K562 (cell line): ENCODE data around the gene TMPRSS7. TPM values are rescaled to one million over a fixed set of nuclear protein-coding genes. Genes with fewer than 3 reads are reported as not detected.

Source experiments
- ATAC-seq: fragments of 200-7000 bp; cut with Tn5 transposase; 3 replicates; pipeline ENCODE4 v1.9.1; 2020; ENCODE audit warnings: moderate library complexity
- BruUV-seq: library from RNA; stranded (reverse); fragments of 400-500 nt; replicated peaks from 2 replicates; lab custom pipeline; 2021; lab: Mats Ljungman, UMichigan
- CTCF ChIA-PET: fragments of 300-600 bp; formaldehyde crosslinking; extraction: SDS; loops from one replicate; lab custom pipeline; 2021; ENCODE audit warnings: low intra/inter-chr PET ratio; lab: Yijun Ruan, JAX
- POLR2A ChIA-PET: fragments of 300-600, 350-650 bp; sonication (Branson Sonifier 250); formaldehyde crosslinking; extraction: SDS; loops from one replicate; lab custom pipeline; 2021; ENCODE audit warnings: antibody characterized with exemption, inconsistent platforms; lab: Yijun Ruan, JAX
- DNase-seq, 4 experiments: peaks; one replicate each; pipeline versions ENCODE4 v3.0.0 to v3.0.0-alpha.2; 2011 to 2018; ENCODE audit warnings: low spot score in 3 of 4, mixed read lengths in 3 of 4; ENCODE audit errors: extremely low read depth in 1 of 4
- FAIRE-seq: peaks from 2 replicates; lab custom pipeline; 2011; peaks lifted over from hg19 to GRCh38; lab: Jason Lieb, UNC
- H2AFZ ChIP-seq: 2 replicates; pipeline ENCODE4 v1.6.0; 2011; ENCODE audit warnings: low read depth, low read length, control low read depth, inconsistent platforms
- H3K27ac ChIP-seq: fragments of 200-600 bp; 3 replicates; pipeline ENCODE4 v1.8.0; 2011; ENCODE audit warnings: low read depth, mild to moderate bottlenecking, control low read depth, inconsistent platforms, low read length, moderate library complexity, mixed read lengths; ENCODE audit errors: extremely low read depth
- H3K27me3 ChIP-seq, 2 experiments: fragments of 300-600 bp in 1 of 2; 2 replicates in 1 of 2; 3 replicates in 1 of 2; pipeline versions ENCODE4 v1.6.0 to v1.8.0; 2011; ENCODE audit warnings: inconsistent platforms in 2 of 2, low read length in 2 of 2, mild to moderate bottlenecking in 1 of 2, mixed read lengths in 1 of 2, moderate library complexity in 1 of 2; ENCODE audit not compliant: control insufficient read depth in 2 of 2, insufficient read depth in 2 of 2
- H3K36me3 ChIP-seq: fragments of 300-600 bp; 3 replicates; pipeline ENCODE4 v1.8.0; 2011; ENCODE audit warnings: mild to moderate bottlenecking, low read length, inconsistent platforms; ENCODE audit not compliant: control insufficient read depth, insufficient read depth
- H3K4me1 ChIP-seq, 2 experiments: fragments of 200-600 bp in 1 of 2; replicated peaks in 1 of 2; 2 replicates in 1 of 2; 3 replicates in 1 of 2; pipeline versions ENCODE4 v1.5.1 to v1.8.0; 2011; ENCODE audit warnings: inconsistent platforms in 2 of 2, low read length in 2 of 2, mild to moderate bottlenecking in 1 of 2, mixed read lengths in 1 of 2, moderate library complexity in 1 of 2; ENCODE audit not compliant: control insufficient read depth in 2 of 2, insufficient read depth in 2 of 2
- H3K4me2 ChIP-seq: 2 replicates; pipeline ENCODE4 v1.6.1; 2011; ENCODE audit warnings: low read length, control low read depth, inconsistent platforms, mixed read lengths; ENCODE audit not compliant: insufficient read depth
- H3K4me3 ChIP-seq: fragments of 200-600 bp; sonication (generic), shearing (Covaris generic); 2 replicates; pipeline ENCODE4 v1.5.1; 2016; ENCODE audit warnings: control low read depth, inconsistent platforms
- H3K79me2 ChIP-seq: fragments of 200-600 bp; 3 replicates; pipeline ENCODE4 v1.8.0; 2011; ENCODE audit warnings: low read length, inconsistent platforms; ENCODE audit not compliant: control insufficient read depth, insufficient read depth
- H3K9ac ChIP-seq, 2 experiments: 2 replicates each; pipeline versions ENCODE4 v1.6.0 to v1.6.1; 2011; ENCODE audit warnings: low read depth in 2 of 2, low read length in 2 of 2, control low read depth in 1 of 2, inconsistent platforms in 1 of 2, mild to moderate bottlenecking in 1 of 2, mixed read lengths in 1 of 2; ENCODE audit not compliant: insufficient read depth in 1 of 2
- H3K9me1 ChIP-seq: one replicate; pipeline ENCODE4 v1.6.0; 2011; ENCODE audit warnings: inconsistent platforms, mild to moderate bottlenecking, low read length, moderate library complexity; ENCODE audit not compliant: control insufficient read depth, insufficient read depth
- H3K9me3 ChIP-seq: replicated peaks from 2 replicates; pipeline ENCODE4 v1.5.1; 2011; ENCODE audit warnings: low read depth, low read length, inconsistent platforms; ENCODE audit not compliant: control insufficient read depth, insufficient read depth
- H4K20me1 ChIP-seq: replicated peaks from 2 replicates; pipeline ENCODE4 v1.6.1; 2011; ENCODE audit warnings: low read length, inconsistent platforms, mixed read lengths; ENCODE audit not compliant: control insufficient read depth, insufficient read depth
- BRD9 ChIP-seq: fragments of 450-650 bp; IDR thresholded peaks from 2 replicates; pipeline ENCODE4 v1.6.1; 2018; ENCODE audit warnings: low read depth; ENCODE audit not compliant: partially characterized antibody
- GTF2E2 ChIP-seq: fragments of 200-800 bp; sonication (Bioruptor generic); IDR thresholded peaks from 2 replicates; pipeline ENCODE4 v1.6.1; 2016; ENCODE audit warnings: missing genetic modification characterization, missing compliant biosample characterization
- NR4A1 ChIP-seq, 2 experiments: fragments of 250-450 bp in 1 of 2; fragments of 450-650 bp in 1 of 2; sonication (Bioruptor Pico) in 1 of 2; IDR thresholded peaks; 2 replicates each; pipeline versions ENCODE4 v1.4.0 to v1.6.1; 2016 to 2020; ENCODE audit warnings: mild to moderate bottlenecking in 2 of 2, missing compliant biosample characterization in 1 of 2, missing genetic modification characterization in 1 of 2, moderate library complexity in 1 of 2
- TCF3 ChIP-seq: sonication (generic); formaldehyde crosslinking; IDR thresholded peaks from 2 replicates; pipeline ENCODE4 v1.4.0; 2020; ENCODE audit warnings: mild to moderate bottlenecking, missing genetic modification reagents
- U2AF2 ChIP-seq: fragments of 200-400 bp; formaldehyde crosslinking; optimal IDR thresholded peaks from 2 replicates; pipeline ENCODE3; 2017; ENCODE audit warnings: low read depth, mild to moderate bottlenecking, low read length
- WGBS: fragments of 100-300 bp; shearing (Covaris generic); methylation state at CpG from one replicate; pipeline ENCODE4 v1.1.6; 2016; ENCODE audit warnings: low coverage, mixed read lengths; ENCODE audit not compliant: insufficient coverage; ENCODE audit errors: missing lambda C conversion rate; 5-methylcytosine and 5-hydroxymethylcytosine counted together
- in situ Hi-C: fragments of 300-500 bp; cut with MboI; formaldehyde crosslinking; loops from 4 replicates; pipeline ENCODE4 v1.15.0; 2018; ENCODE audit warnings: inconsistent platforms, mixed read lengths
- intact Hi-C: fragments of 100-400 bp; cut with micrococcal nuclease; formaldehyde crosslinking; loops from 2 replicates; pipeline ENCODE4 v1.14.2; 2022
- polyA plus RNA-seq, 8 experiments: library from polyadenylated mRNA; depleted of rRNA in 4 of 8; stranded (reverse) in 5 of 8; unstranded in 3 of 8; fragments of >200 nt; fragmentation: Nextera tagmentation in 2 of 8; fragmentation: Illumina TruSeq in 1 of 8; extraction: Ambion mirVana in 2 of 8; extraction: Trizol in 1 of 8; gene quantifications; 2 replicates each; pipeline versions ENCODE4 v1.2.1 to v1.2.3, GENCODE V29; 2011 to 2014; ENCODE audit warnings: inconsistent platforms in 1 of 8, missing spikeins in 1 of 8
- total RNA-seq, 7 experiments: library from RNA; depleted of rRNA in 6 of 7; stranded (reverse); fragments of >200 nt in 6 of 7; fragmentation: Illumina TruSeq in 2 of 7; extraction: Trizol in 2 of 7; gene quantifications; 2 replicates each; pipeline versions ENCODE4 v1.2.1 to v1.2.3, GENCODE V29; 2011 to 2021; ENCODE audit warnings: low replicate concordance in 1 of 7
- TF ChIP-seq, protein P1 (sequence below): fragments of 450-650 bp; IDR thresholded peaks from 2 replicates; pipeline ENCODE4 v1.6.1; 2018; ENCODE audit warnings: mild to moderate bottlenecking, low read depth; ENCODE audit not compliant: partially characterized antibody

The TMPRSS7 gene
- total and polyA plus RNA-seq, 9 of the 15 experiments (the other 6 are each of a cell fraction or from before 2014, with no cell fraction given), result not detected

DNA sequence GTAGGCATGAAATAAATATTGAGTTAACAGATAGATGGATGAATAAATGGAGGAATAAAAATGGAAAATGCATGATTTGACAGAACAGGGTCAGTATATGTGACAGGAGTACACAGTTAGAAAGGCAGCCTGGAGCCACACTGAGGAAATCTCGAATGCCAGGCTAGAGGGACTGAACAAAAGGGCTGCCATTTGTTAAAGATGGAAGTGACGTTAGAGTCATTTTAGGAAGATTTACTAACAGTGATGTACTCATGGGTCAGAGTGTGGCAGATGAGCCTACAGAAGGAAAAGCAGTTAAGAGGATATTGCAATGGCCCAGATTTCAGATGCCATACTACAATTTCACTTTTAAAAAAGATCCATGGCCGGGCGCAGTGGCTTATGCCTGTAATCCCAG lies 7.4 kb upstream of the TMPRSS7 start:
- ChIA-PET CTCF (no interaction called here), POLR2A (no interaction called here)
- Histone ChIP-seq H3K9me1 (no peaks in the 10 kb centered on the region), H3K79me2 (no peaks in the 10 kb centered on the region), H3K9ac (no peak overlapping the region), H3K4me3 (no peak overlapping the region), H4K20me1 (no peaks in the 10 kb centered on the region), H3K4me2 (no peak overlapping the region), H3K9me3 (no peaks in the 10 kb centered on the region), H3K27me3 (no peaks in the 10 kb centered on the region), H3K36me3 (no peaks in the 10 kb centered on the region), H2AFZ (no peak overlapping the region), H3K4me1 (no peaks in the 10 kb centered on the region), H3K27ac (no peak overlapping the region)
- in situ Hi-C loops (no loop called here), intact Hi-C loops (no loop called here)
- no peak for FAIRE-seq
- no peak for ATAC-seq
- no peak for TF ChIP-seq BRD9
- no peak for TF ChIP-seq TCF3 (CRISPR knock-in tag)
- TF ChIP-seq, protein P1, sequence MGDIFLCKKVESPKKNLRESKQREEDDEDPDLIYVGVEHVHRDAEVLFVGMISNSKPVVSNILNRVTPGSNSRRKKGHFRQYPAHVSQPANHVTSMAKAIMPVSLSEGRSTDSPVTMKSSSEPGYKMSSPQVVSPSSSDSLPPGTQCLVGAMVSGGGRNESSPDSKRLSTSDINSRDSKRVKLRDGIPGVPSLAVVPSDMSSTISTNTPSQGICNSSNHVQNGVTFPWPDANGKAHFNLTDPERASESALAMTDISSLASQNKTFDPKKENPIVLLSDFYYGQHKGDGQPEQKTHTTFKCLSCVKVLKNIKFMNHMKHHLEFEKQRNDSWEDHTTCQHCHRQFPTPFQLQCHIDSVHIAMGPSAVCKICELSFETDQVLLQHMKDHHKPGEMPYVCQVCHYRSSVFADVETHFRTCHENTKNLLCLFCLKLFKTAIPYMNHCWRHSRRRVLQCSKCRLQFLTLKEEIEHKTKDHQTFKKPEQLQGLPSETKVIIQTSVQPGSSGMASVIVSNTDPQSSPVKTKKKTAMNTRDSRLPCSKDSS, result no peak
- no peak for TF ChIP-seq U2AF2
- no peak for TF ChIP-seq NR4A1 (CRISPR knock-in tag; IDR thresholded peaks at IDR 0.05)
- no peak for TF ChIP-seq NR4A1 (tag; IDR thresholded peaks at IDR 0.05)
- no peak for TF ChIP-seq GTF2E2 (tag)
- 5% methylated on average over 4 of the region's 4 CpGs for WGBS
- no peak for DNase-seq
- BruUV-seq, result no TSS peak
